PC-9 (cell line): ENCODE data around the gene CCNF. TPM values are rescaled to one million over a fixed set of nuclear protein-coding genes. Genes with fewer than 3 reads are reported as not detected.
A peak's percentile ranks its signal among the peaks of the same experiment; 100 is the strongest.

Source experiments
- BruUV-seq: library from RNA; stranded (reverse); fragments of 400-500 nt; replicated peaks from 2 replicates; lab custom pipeline; 2021; lab: Mats Ljungman, UMichigan
- CTCF ChIA-PET: fragments of 300-600 bp; sonication (Branson Sonifier 250); formaldehyde crosslinking; loops from one replicate; lab custom pipeline; 2022; ENCODE audit warnings: antibody characterized with exemption; lab: Charles Lee
- POLR2A ChIA-PET: fragments of 300-600 bp; sonication (Branson Sonifier 250); formaldehyde crosslinking; loops from one replicate; lab custom pipeline; 2022; ENCODE audit warnings: antibody characterized with exemption; ENCODE audit not compliant: unreplicated experiment; lab: Charles Lee
- DNase-seq, 2 experiments: peaks; one replicate each; pipeline versions ENCODE4 v3.0.0 to v3.0.0-alpha.2; 2015 to 2022; ENCODE audit warnings: mixed read lengths in 1 of 2
- H2AFZ ChIP-seq: fragments of 200-600 bp; sonication (generic); 2 replicates; pipeline ENCODE4 v1.8.1; 2017; ENCODE audit warnings: antibody characterized with exemption
- H3F3A ChIP-seq: fragments of 200-600 bp; sonication (generic); 2 replicates; pipeline ENCODE4 v1.8.1; 2017; ENCODE audit warnings: antibody characterized with exemption, mild to moderate bottlenecking, low read depth; ENCODE audit not compliant: insufficient read depth
- H3K27ac ChIP-seq: fragments of 200-600 bp; sonication (generic); 2 replicates; pipeline ENCODE4 v1.6.1; 2016; ENCODE audit warnings: mixed run types
- H3K27me3 ChIP-seq: fragments of 200-600 bp; sonication (generic); 2 replicates; pipeline ENCODE4 v1.6.1; 2016; ENCODE audit warnings: low read depth, mixed run types; ENCODE audit not compliant: insufficient read depth
- H3K36me3 ChIP-seq: fragments of 200-600 bp; sonication (generic); 2 replicates; pipeline ENCODE4 v1.6.1; 2016; ENCODE audit warnings: low read depth, mixed run types
- H3K4me1 ChIP-seq: fragments of 200-600 bp; sonication (generic); replicated peaks from 2 replicates; pipeline ENCODE4 v1.6.1; 2016; ENCODE audit warnings: mixed run types; ENCODE audit not compliant: insufficient read depth
- H3K4me2 ChIP-seq: fragments of 200-600 bp; sonication (generic); 2 replicates; pipeline ENCODE4 v1.6.1; 2017; ENCODE audit warnings: mixed run types
- H3K4me3 ChIP-seq: fragments of 200-600 bp; sonication (generic); 2 replicates; pipeline ENCODE4 v1.6.1; 2016; ENCODE audit warnings: mixed run types
- H3K79me2 ChIP-seq: fragments of 200-600 bp; sonication (generic); 2 replicates; pipeline ENCODE4 v1.6.1; 2017; ENCODE audit warnings: low read depth, mixed run types
- H3K9me2 ChIP-seq: fragments of 200-600 bp; sonication (generic); 2 replicates; pipeline ENCODE4 v1.8.1; 2017; ENCODE audit warnings: mild to moderate bottlenecking; ENCODE audit not compliant: insufficient read depth
- H3K9me3 ChIP-seq: fragments of 200-600 bp; sonication (generic); 2 replicates; pipeline ENCODE4 v1.8.1; 2016; ENCODE audit warnings: low read depth; ENCODE audit not compliant: insufficient read depth
- H4K20me1 ChIP-seq: fragments of 200-600 bp; sonication (generic); 2 replicates; pipeline ENCODE4 v1.8.1; 2017; ENCODE audit not compliant: insufficient read depth
- EZH2 ChIP-seq: fragments of 200-600 bp; sonication (generic); IDR thresholded peaks from 2 replicates; pipeline ENCODE4 v1.8.0; 2017; ENCODE audit warnings: antibody characterized with exemption, low read depth
- intact Hi-C: fragments of 100-400 bp; cut with micrococcal nuclease; formaldehyde crosslinking; loops from one replicate; pipeline ENCODE4 v1.10.0; 2022; ENCODE audit not compliant: unreplicated experiment
- total RNA-seq: library from RNA; stranded (reverse); gene quantifications from 2 replicates; pipeline ENCODE4 v1.2.3, GENCODE V29; 2021
- TF ChIP-seq, protein P1 (sequence below): fragments of 200-600 bp; sonication (generic); conservative IDR thresholded peaks from 2 replicates; pipeline ENCODE4 v1.6.1; 2017; ENCODE audit warnings: mixed run types, antibody characterized with exemption, mild to moderate bottlenecking, moderate library complexity

Gene CCNF
- total RNA-seq, 1 experiment from 2014 or later = 69.0 TPM

DNA sequence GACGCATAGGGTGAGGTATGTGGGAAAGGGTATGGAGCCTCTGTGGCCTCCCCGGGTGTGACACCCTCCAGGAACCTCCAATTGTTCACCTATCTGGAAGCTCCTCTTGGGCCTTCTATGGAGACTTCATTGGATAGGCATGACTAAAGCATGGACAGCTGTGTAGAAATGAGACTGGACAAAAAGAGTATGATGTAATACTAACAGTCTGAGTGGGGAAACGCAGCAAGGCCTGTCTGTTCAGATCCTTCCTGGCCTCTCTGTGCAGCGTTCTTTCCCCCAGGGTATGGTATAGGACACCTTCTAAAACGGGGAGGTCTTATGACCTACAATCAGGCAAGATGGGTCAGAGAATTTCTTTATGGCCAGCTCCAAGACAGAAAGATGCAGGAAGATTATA lies 30.7 kb upstream of the CCNF start:
- intact Hi-C loops = no loop called here
- Histone ChIP-seq H2AFZ (no peak overlapping the region), H4K20me1 (no peaks in the 10 kb centered on the region; the same call in 1 of the 2 replicates), H3K36me3 (no peaks in the 10 kb centered on the region), H3F3A (no peaks in the 10 kb centered on the region; the same call in 1 of the 2 replicates), H3K27me3 (0 out of 2 replicates have a peak, but pooled peaks cover 9% of the 10 kb centered on the region), H3K4me1 (no peaks in the 10 kb centered on the region), H3K4me3 (no peak overlapping the region), H3K9me2 (no peaks in the 10 kb centered on the region), H3K27ac (no peak overlapping the region), H3K9me3 (no peaks in the 10 kb centered on the region), H3K79me2 (no peaks in the 10 kb centered on the region), H3K4me2 (no peak overlapping the region)
- TF ChIP-seq EZH2 = no peak
- TF ChIP-seq, protein P1, sequence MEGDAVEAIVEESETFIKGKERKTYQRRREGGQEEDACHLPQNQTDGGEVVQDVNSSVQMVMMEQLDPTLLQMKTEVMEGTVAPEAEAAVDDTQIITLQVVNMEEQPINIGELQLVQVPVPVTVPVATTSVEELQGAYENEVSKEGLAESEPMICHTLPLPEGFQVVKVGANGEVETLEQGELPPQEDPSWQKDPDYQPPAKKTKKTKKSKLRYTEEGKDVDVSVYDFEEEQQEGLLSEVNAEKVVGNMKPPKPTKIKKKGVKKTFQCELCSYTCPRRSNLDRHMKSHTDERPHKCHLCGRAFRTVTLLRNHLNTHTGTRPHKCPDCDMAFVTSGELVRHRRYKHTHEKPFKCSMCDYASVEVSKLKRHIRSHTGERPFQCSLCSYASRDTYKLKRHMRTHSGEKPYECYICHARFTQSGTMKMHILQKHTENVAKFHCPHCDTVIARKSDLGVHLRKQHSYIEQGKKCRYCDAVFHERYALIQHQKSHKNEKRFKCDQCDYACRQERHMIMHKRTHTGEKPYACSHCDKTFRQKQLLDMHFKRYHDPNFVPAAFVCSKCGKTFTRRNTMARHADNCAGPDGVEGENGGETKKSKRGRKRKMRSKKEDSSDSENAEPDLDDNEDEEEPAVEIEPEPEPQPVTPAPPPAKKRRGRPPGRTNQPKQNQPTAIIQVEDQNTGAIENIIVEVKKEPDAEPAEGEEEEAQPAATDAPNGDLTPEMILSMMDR = no peak
- POLR2A ChIA-PET = interaction anchor here (0.6 kb wide), 1 partner anchor 14 kb away, joined by 3 read pairs; no protein-coding TSS in a partner anchor
- CTCF ChIA-PET = no interaction called here
- DNase-seq = no peak
- BruUV-seq = no TSS peak

DNA sequence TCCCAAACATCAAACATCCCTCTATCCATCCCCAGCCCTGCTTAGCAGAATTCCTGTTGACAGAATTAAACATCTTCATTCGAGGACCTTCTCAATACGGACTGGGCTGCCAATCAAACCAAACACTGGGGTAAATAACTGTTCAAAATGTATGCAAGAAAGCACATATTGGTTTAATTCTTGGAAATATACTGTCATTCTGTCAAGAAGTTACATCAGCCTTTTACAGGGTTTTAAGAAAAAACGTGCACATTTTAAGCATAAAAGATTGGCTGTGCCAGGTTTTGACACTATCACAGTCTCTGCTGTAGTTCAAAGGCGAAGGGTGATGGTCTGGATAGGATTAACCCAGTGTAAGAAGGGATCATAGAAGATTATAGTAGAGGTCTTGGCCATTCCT lies 25.1 kb upstream of the CCNF start:
- POLR2A ChIA-PET = no interaction called here
- H3K9me2 ChIP-seq = no peaks in the 10 kb centered on the region
- intact Hi-C loops = no loop called here
- H3K4me2 ChIP-seq = no peak overlapping the region
- DNase-seq = no peak
- H3K4me3 ChIP-seq = no peak overlapping the region
- H3F3A ChIP-seq = no peaks in the 10 kb centered on the region; the same call in 1 of the 2 replicates
- no peaks in the 10 kb centered on the region for H3K79me2 ChIP-seq
- TF ChIP-seq, protein P1 = no peak
- no peak for TF ChIP-seq EZH2
- no TSS peak for BruUV-seq
- no peaks in the 10 kb centered on the region for H3K4me1 ChIP-seq
- no peak overlapping the region for H3K27ac ChIP-seq
- no peaks in the 10 kb centered on the region for H4K20me1 ChIP-seq
- H3K36me3 ChIP-seq = no peaks in the 10 kb centered on the region
- no peaks in the 10 kb centered on the region for H3K9me3 ChIP-seq
- peak overlapping the region; percentile 53 for H2AFZ ChIP-seq
- CTCF ChIA-PET = no interaction called here
- 0 out of 2 replicates have a peak, but pooled peaks cover 7% of the 10 kb centered on the region for H3K27me3 ChIP-seq

DNA sequence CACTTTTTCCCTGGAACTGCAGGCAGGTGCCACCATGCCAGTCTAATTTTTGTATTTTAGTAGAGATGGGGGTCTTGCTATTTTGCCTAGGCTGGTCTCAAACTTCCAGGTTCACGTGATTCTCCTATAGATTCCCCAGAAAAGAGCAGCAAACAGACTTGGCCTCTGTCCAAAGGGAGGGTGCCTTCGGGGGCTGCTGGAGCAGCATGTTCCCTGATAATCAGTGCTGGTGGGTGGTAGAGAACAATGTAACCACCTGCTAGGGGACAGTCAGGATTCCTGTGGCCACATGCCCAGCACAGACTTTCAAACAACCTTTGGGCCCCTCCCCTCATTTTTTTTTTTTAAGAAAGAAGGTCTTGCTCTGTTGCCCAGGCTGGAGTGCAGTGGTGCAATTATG lies 14.2 kb upstream of the CCNF start:
- no peaks in the 10 kb centered on the region for H3K79me2 ChIP-seq
- no peaks in the 10 kb centered on the region for H3F3A ChIP-seq
- H4K20me1 ChIP-seq = no peaks in the 10 kb centered on the region
- H3K27me3 ChIP-seq = peaks cover 16% of the 10 kb centered on the region; the same call in 1 of the 2 replicates
- intact Hi-C loops = no loop called here
- H3K27ac ChIP-seq = no peak overlapping the region
- no peak for DNase-seq
- no peak overlapping the region for H2AFZ ChIP-seq
- H3K9me2 ChIP-seq = no peaks in the 10 kb centered on the region
- no peak overlapping the region for H3K4me2 ChIP-seq
- BruUV-seq = no TSS peak
- CTCF ChIA-PET = interaction anchor here (0.6 kb wide), 1 partner anchor 457 kb away, joined by 5 read pairs; no protein-coding TSS in a partner anchor
- no peak overlapping the region for H3K4me3 ChIP-seq
- H3K36me3 ChIP-seq = no peaks in the 10 kb centered on the region
- POLR2A ChIA-PET = no interaction called here
- TF ChIP-seq, protein P1 = no peak
- no peak for TF ChIP-seq EZH2
- no peaks in the 10 kb centered on the region; the same call in 1 of the 2 replicates for H3K9me3 ChIP-seq
- no peaks in the 10 kb centered on the region for H3K4me1 ChIP-seq
